HepG2 (cell line): ENCODE measurements around the gene IRF7. TPM values are rescaled to one million over a fixed set of nuclear protein-coding genes. Genes with fewer than 3 reads are reported as not detected.
A peak's percentile ranks its signal among the peaks of the same experiment; 100 is the strongest.

Experiments used
- E2F5 ChIP-seq: sonication (generic); formaldehyde crosslinking; conservative IDR thresholded peaks from 2 replicates; pipeline ENCODE4 v1.4.0; 2020; ENCODE audit warnings: missing genetic modification reagents
- GFI1 ChIP-seq: sonication (generic); formaldehyde crosslinking; IDR thresholded peaks from 2 replicates; pipeline ENCODE4 v1.5.0; 2020; ENCODE audit warnings: missing genetic modification reagents, mild to moderate bottlenecking, borderline replicate concordance
- HMG20A ChIP-seq: IDR thresholded peaks from 2 replicates; pipeline ENCODE4 v1.6.1; 2016; ENCODE audit warnings: borderline replicate concordance
- IRX3 ChIP-seq: sonication (generic); formaldehyde crosslinking; IDR thresholded peaks from 2 replicates; pipeline ENCODE4 v1.8.1; 2023; ENCODE audit warnings: mild to moderate bottlenecking, low read depth, missing genetic modification reagents, borderline replicate concordance
- ISX ChIP-seq: sonication (generic); formaldehyde crosslinking; conservative IDR thresholded peaks from 2 replicates; pipeline ENCODE4 v1.5.0; 2020; ENCODE audit warnings: missing genetic modification reagents
- KDM6A ChIP-seq: IDR thresholded peaks from 2 replicates; pipeline ENCODE4 v1.6.1; 2016; ENCODE audit warnings: low read depth
- MLXIP ChIP-seq: sonication (generic); formaldehyde crosslinking; IDR thresholded peaks from 2 replicates; pipeline ENCODE4 v1.9.0; 2021; ENCODE audit warnings: missing genetic modification reagents, borderline replicate concordance
- NCOA5 ChIP-seq: sonication (generic); formaldehyde crosslinking; IDR thresholded peaks from 2 replicates; pipeline ENCODE4 v1.4.0; 2020; ENCODE audit warnings: missing genetic modification reagents
- PCBP2 ChIP-seq: fragments of 200-400 bp; formaldehyde crosslinking; optimal IDR thresholded peaks from 2 replicates; pipeline ENCODE3; 2018; ENCODE audit warnings: low read length, low read depth; ENCODE audit not compliant: poor library complexity, severe bottlenecking
- POLR2AphosphoS5 ChIP-seq: IDR thresholded peaks from 2 replicates; pipeline ENCODE4 v1.6.1; 2012; ENCODE audit warnings: low read depth, low read length
- TFDP1 ChIP-seq: IDR thresholded peaks from 2 replicates; pipeline ENCODE4 v1.6.1; 2016; ENCODE audit warnings: missing compliant biosample characterization, missing genetic modification reagents, borderline replicate concordance
- UBTF ChIP-seq: sonication (generic); formaldehyde crosslinking; IDR thresholded peaks from 2 replicates; pipeline ENCODE4 v1.4.0; 2020; ENCODE audit warnings: mild to moderate bottlenecking, missing genetic modification reagents
- ZNF256 ChIP-seq: sonication (generic); formaldehyde crosslinking; conservative IDR thresholded peaks from 2 replicates; pipeline ENCODE4 v1.4.0; 2020; ENCODE audit warnings: missing genetic modification reagents
- ZNF550 ChIP-seq: sonication (generic); formaldehyde crosslinking; IDR thresholded peaks from 2 replicates; pipeline ENCODE4 v1.4.0; 2020; ENCODE audit warnings: mild to moderate bottlenecking, missing genetic modification reagents, borderline replicate concordance
- ZNF572 ChIP-seq: sonication (generic); formaldehyde crosslinking; IDR thresholded peaks from 2 replicates; pipeline ENCODE4 v1.5.1; 2020; ENCODE audit warnings: mild to moderate bottlenecking, missing genetic modification reagents
- ZNF589 ChIP-seq: sonication (generic); formaldehyde crosslinking; conservative IDR thresholded peaks from 2 replicates; pipeline ENCODE4 v1.8.0; 2022; ENCODE audit warnings: mild to moderate bottlenecking, moderate library complexity, missing genetic modification reagents
- ZNF691 ChIP-seq: sonication (generic); formaldehyde crosslinking; IDR thresholded peaks from 2 replicates; pipeline ENCODE4 v1.4.0; 2020; ENCODE audit warnings: missing genetic modification reagents, low read depth, mild to moderate bottlenecking, borderline replicate concordance
- ZNF710 ChIP-seq: sonication (generic); formaldehyde crosslinking; IDR thresholded peaks from 2 replicates; pipeline ENCODE4 v1.5.0; 2020; ENCODE audit warnings: mild to moderate bottlenecking, missing genetic modification reagents, borderline replicate concordance
- ZNF780A ChIP-seq: sonication (generic); formaldehyde crosslinking; IDR thresholded peaks from 2 replicates; pipeline ENCODE4 v1.8.0; 2022; ENCODE audit warnings: mild to moderate bottlenecking, missing genetic modification reagents, moderate library complexity
- ZSCAN9 ChIP-seq: IDR thresholded peaks from 2 replicates; pipeline ENCODE4 v1.6.1; 2016; ENCODE audit warnings: borderline replicate concordance
- polyA plus RNA-seq, 8 experiments: library from polyadenylated mRNA; depleted of rRNA in 3 of 8; stranded (reverse) in 7 of 8; unstranded in 1 of 8; fragments of >200 nt; fragmentation: Illumina TruSeq in 4 of 8; extraction: Trizol in 4 of 8; gene quantifications; 2 replicates each; pipeline versions ENCODE4 v1.2.1 to v1.2.3, GENCODE V29; 2011 to 2016; ENCODE audit warnings: low read depth in 4 of 8, missing spikeins in 1 of 8, mixed read lengths in 1 of 8; ENCODE audit not compliant: insufficient read depth in 1 of 8
- total RNA-seq, 5 experiments: library from RNA; depleted of rRNA; stranded (reverse); fragments of >200 nt; fragmentation: Illumina TruSeq; extraction: Trizol; gene quantifications; 2 replicates each; pipeline ENCODE4 v1.2.3, GENCODE V29; 2016; ENCODE audit warnings: low read depth in 1 of 5

The IRF7 gene
- total and polyA plus RNA-seq, 2 of the 13 experiments (the other 11 are each of a cell fraction or from before 2014, with no cell fraction given), result not detected

GRCh38 chr11:587978-588380 is 27.8 kb downstream of the IRF7 start (continued):
- no peak for TF ChIP-seq ZNF256
- TF ChIP-seq KDM6A, result peak; percentile 42; the same call in 1 of the 2 replicates
- no peak for TF ChIP-seq E2F5 (CRISPR knock-in tag)
- no peak for TF ChIP-seq ISX (CRISPR knock-in tag)
- TF ChIP-seq ZNF780A (CRISPR knock-in tag), result no peak
- TF ChIP-seq ZNF710 (CRISPR knock-in tag), result no peak; the same call in 1 of the 2 replicates
- no peak for TF ChIP-seq PCBP2
- peak; percentile 49; the same call in 1 of the 2 replicates for TF ChIP-seq ZNF691 (CRISPR knock-in tag)
- peak; percentile 54; the same call in 1 of the 2 replicates for TF ChIP-seq HMG20A (CRISPR knock-in tag)
- TF ChIP-seq ZNF572 (CRISPR knock-in tag), result no peak
- TF ChIP-seq POLR2AphosphoS5, result no peak
- TF ChIP-seq MLXIP (CRISPR knock-in tag), result no peak
- peak; percentile 28; the same call in 1 of the 2 replicates for TF ChIP-seq ZSCAN9
- no peak for TF ChIP-seq NCOA5
- TF ChIP-seq ZNF550, result no peak
- no peak for TF ChIP-seq ZNF589
- TF ChIP-seq GFI1 (CRISPR knock-in tag), result no peak
- peak; percentile 49; the same call in 1 of the 2 replicates for TF ChIP-seq TFDP1 (CRISPR knock-in tag)
- TF ChIP-seq IRX3 (CRISPR knock-in tag), result no peak
- TF ChIP-seq UBTF, result 0 out of 2 replicates have a peak, but pooled peaks have one; percentile 30
